K562 (cell line): ENCODE data around the gene TMCO4. TPM values are rescaled to one million over a fixed set of nuclear protein-coding genes. Genes with fewer than 3 reads are reported as not detected.

ENCODE experiments used
- ATAC-seq: fragments of 200-7000 bp; cut with Tn5 transposase; 3 replicates; pipeline ENCODE4 v1.9.1; 2020; ENCODE audit warnings: moderate library complexity
- BruUV-seq: library from RNA; stranded (reverse); fragments of 400-500 nt; replicated peaks from 2 replicates; lab custom pipeline; 2021; lab: Mats Ljungman, UMichigan
- CTCF ChIA-PET: fragments of 300-600 bp; formaldehyde crosslinking; extraction: SDS; loops from one replicate; lab custom pipeline; 2021; ENCODE audit warnings: low intra/inter-chr PET ratio; lab: Yijun Ruan, JAX
- POLR2A ChIA-PET: fragments of 300-600, 350-650 bp; sonication (Branson Sonifier 250); formaldehyde crosslinking; extraction: SDS; loops from one replicate; lab custom pipeline; 2021; ENCODE audit warnings: antibody characterized with exemption, inconsistent platforms; lab: Yijun Ruan, JAX
- DNase-seq, 4 experiments: peaks; one replicate each; pipeline versions ENCODE4 v3.0.0 to v3.0.0-alpha.2; 2011 to 2018; ENCODE audit warnings: low spot score in 3 of 4, mixed read lengths in 3 of 4; ENCODE audit errors: extremely low read depth in 1 of 4
- FAIRE-seq: peaks from 2 replicates; lab custom pipeline; 2011; peaks lifted over from hg19 to GRCh38; lab: Jason Lieb, UNC
- H2AFZ ChIP-seq: 2 replicates; pipeline ENCODE4 v1.6.0; 2011; ENCODE audit warnings: low read depth, low read length, control low read depth, inconsistent platforms
- H3K27ac ChIP-seq: fragments of 200-600 bp; 3 replicates; pipeline ENCODE4 v1.8.0; 2011; ENCODE audit warnings: low read depth, mild to moderate bottlenecking, control low read depth, inconsistent platforms, low read length, moderate library complexity, mixed read lengths; ENCODE audit errors: extremely low read depth
- H3K27me3 ChIP-seq, 2 experiments: fragments of 300-600 bp in 1 of 2; 2 replicates in 1 of 2; 3 replicates in 1 of 2; pipeline versions ENCODE4 v1.6.0 to v1.8.0; 2011; ENCODE audit warnings: inconsistent platforms in 2 of 2, low read length in 2 of 2, mild to moderate bottlenecking in 1 of 2, mixed read lengths in 1 of 2, moderate library complexity in 1 of 2; ENCODE audit not compliant: control insufficient read depth in 2 of 2, insufficient read depth in 2 of 2
- H3K36me3 ChIP-seq: fragments of 300-600 bp; 3 replicates; pipeline ENCODE4 v1.8.0; 2011; ENCODE audit warnings: mild to moderate bottlenecking, low read length, inconsistent platforms; ENCODE audit not compliant: control insufficient read depth, insufficient read depth
- H3K4me1 ChIP-seq, 2 experiments: fragments of 200-600 bp in 1 of 2; replicated peaks in 1 of 2; 2 replicates in 1 of 2; 3 replicates in 1 of 2; pipeline versions ENCODE4 v1.5.1 to v1.8.0; 2011; ENCODE audit warnings: inconsistent platforms in 2 of 2, low read length in 2 of 2, mild to moderate bottlenecking in 1 of 2, mixed read lengths in 1 of 2, moderate library complexity in 1 of 2; ENCODE audit not compliant: control insufficient read depth in 2 of 2, insufficient read depth in 2 of 2
- H3K4me2 ChIP-seq: 2 replicates; pipeline ENCODE4 v1.6.1; 2011; ENCODE audit warnings: low read length, control low read depth, inconsistent platforms, mixed read lengths; ENCODE audit not compliant: insufficient read depth
- H3K4me3 ChIP-seq: fragments of 200-600 bp; sonication (generic), shearing (Covaris generic); 2 replicates; pipeline ENCODE4 v1.5.1; 2016; ENCODE audit warnings: control low read depth, inconsistent platforms
- H3K79me2 ChIP-seq: fragments of 200-600 bp; 3 replicates; pipeline ENCODE4 v1.8.0; 2011; ENCODE audit warnings: low read length, inconsistent platforms; ENCODE audit not compliant: control insufficient read depth, insufficient read depth
- H3K9ac ChIP-seq, 2 experiments: 2 replicates each; pipeline versions ENCODE4 v1.6.0 to v1.6.1; 2011; ENCODE audit warnings: low read depth in 2 of 2, low read length in 2 of 2, control low read depth in 1 of 2, inconsistent platforms in 1 of 2, mild to moderate bottlenecking in 1 of 2, mixed read lengths in 1 of 2; ENCODE audit not compliant: insufficient read depth in 1 of 2
- H3K9me1 ChIP-seq: one replicate; pipeline ENCODE4 v1.6.0; 2011; ENCODE audit warnings: inconsistent platforms, mild to moderate bottlenecking, low read length, moderate library complexity; ENCODE audit not compliant: control insufficient read depth, insufficient read depth
- H3K9me3 ChIP-seq: replicated peaks from 2 replicates; pipeline ENCODE4 v1.5.1; 2011; ENCODE audit warnings: low read depth, low read length, inconsistent platforms; ENCODE audit not compliant: control insufficient read depth, insufficient read depth
- H4K20me1 ChIP-seq: replicated peaks from 2 replicates; pipeline ENCODE4 v1.6.1; 2011; ENCODE audit warnings: low read length, inconsistent platforms, mixed read lengths; ENCODE audit not compliant: control insufficient read depth, insufficient read depth
- BRD9 ChIP-seq: fragments of 450-650 bp; IDR thresholded peaks from 2 replicates; pipeline ENCODE4 v1.6.1; 2018; ENCODE audit warnings: low read depth; ENCODE audit not compliant: partially characterized antibody
- HNRNPH1 ChIP-seq: fragments of 200-400 bp; formaldehyde crosslinking; optimal IDR thresholded peaks from 2 replicates; pipeline ENCODE3; 2017; ENCODE audit warnings: low read depth, mild to moderate bottlenecking, low read length, moderate library complexity
- HNRNPLL ChIP-seq: fragments of 200-400 bp; formaldehyde crosslinking; IDR thresholded peaks from 2 replicates; pipeline ENCODE4 v1.6.1; 2017; ENCODE audit warnings: low read length, low read depth, mild to moderate bottlenecking; ENCODE audit not compliant: poor library complexity, severe bottlenecking
- RBM25 ChIP-seq: fragments of 200-400 bp; formaldehyde crosslinking; IDR thresholded peaks from 2 replicates; pipeline ENCODE4 v1.6.1; 2018; ENCODE audit warnings: low read length, low read depth, moderate library complexity; ENCODE audit not compliant: severe bottlenecking
- ZFP36 ChIP-seq: fragments of 150-350 bp; IDR thresholded peaks from 2 replicates; pipeline ENCODE4 v1.6.1; 2018; ENCODE audit warnings: low read length, low read depth; ENCODE audit not compliant: partially characterized antibody
- ZNF12 ChIP-seq: sonication (generic); formaldehyde crosslinking; IDR thresholded peaks from 2 replicates; pipeline ENCODE4 v1.4.0; 2020; ENCODE audit warnings: mild to moderate bottlenecking, missing genetic modification reagents
- WGBS: fragments of 100-300 bp; shearing (Covaris generic); methylation state at CpG from one replicate; pipeline ENCODE4 v1.1.6; 2016; ENCODE audit warnings: low coverage, mixed read lengths; ENCODE audit not compliant: insufficient coverage; ENCODE audit errors: missing lambda C conversion rate; 5-methylcytosine and 5-hydroxymethylcytosine counted together
- in situ Hi-C: fragments of 300-500 bp; cut with MboI; formaldehyde crosslinking; loops from 4 replicates; pipeline ENCODE4 v1.15.0; 2018; ENCODE audit warnings: inconsistent platforms, mixed read lengths
- intact Hi-C: fragments of 100-400 bp; cut with micrococcal nuclease; formaldehyde crosslinking; loops from 2 replicates; pipeline ENCODE4 v1.14.2; 2022
- polyA plus RNA-seq, 8 experiments: library from polyadenylated mRNA; depleted of rRNA in 4 of 8; stranded (reverse) in 5 of 8; unstranded in 3 of 8; fragments of >200 nt; fragmentation: Nextera tagmentation in 2 of 8; fragmentation: Illumina TruSeq in 1 of 8; extraction: Ambion mirVana in 2 of 8; extraction: Trizol in 1 of 8; gene quantifications; 2 replicates each; pipeline versions ENCODE4 v1.2.1 to v1.2.3, GENCODE V29; 2011 to 2014; ENCODE audit warnings: inconsistent platforms in 1 of 8, missing spikeins in 1 of 8
- total RNA-seq, 7 experiments: library from RNA; depleted of rRNA in 6 of 7; stranded (reverse); fragments of >200 nt in 6 of 7; fragmentation: Illumina TruSeq in 2 of 7; extraction: Trizol in 2 of 7; gene quantifications; 2 replicates each; pipeline versions ENCODE4 v1.2.1 to v1.2.3, GENCODE V29; 2011 to 2021; ENCODE audit warnings: low replicate concordance in 1 of 7

TMCO4 gene
- total and polyA plus RNA-seq, 9 of the 15 experiments (the other 6 are each of a cell fraction or from before 2014, with no cell fraction given), result 0.06 to 2.1 (median 1.2) TPM

- H3K9ac ChIP-seq, result no peak overlapping the region
- BruUV-seq, result no TSS peak
- in situ Hi-C loops, result no loop called here
- DNase-seq, result no peak
- H3K4me2 ChIP-seq, result no peak overlapping the region
- no peaks in the 10 kb centered on the region for H3K79me2 ChIP-seq
- H3K27me3 ChIP-seq, result peaks cover 7 to 41% of the 10 kb centered on the region in 2 experiments; a peak in 3 of 5 replicates
- TF ChIP-seq HNRNPLL, result no peak
- no peak for TF ChIP-seq HNRNPH1
- peak; percentile 59 for TF ChIP-seq ZFP36
- TF ChIP-seq BRD9, result peak; percentile 81
- TF ChIP-seq, all 486 proteins: peak for 2
- intact Hi-C loops, result no loop called here
- H4K20me1 ChIP-seq, result 0 out of 2 replicates have a peak, but pooled peaks cover 6% of the 10 kb centered on the region
- H3K4me1 ChIP-seq, result no peaks in the 10 kb centered on the region
- H3K27ac ChIP-seq, result no peak overlapping the region
- H3K36me3 ChIP-seq, result no peaks in the 10 kb centered on the region
- no peaks in the 10 kb centered on the region for H3K9me1 ChIP-seq
- ChIA-PET CTCF (no interaction called here), POLR2A (no interaction called here)
- FAIRE-seq (no peak), ATAC-seq (no peak)
- no peak overlapping the region for H3K4me3 ChIP-seq
- under 1% methylated on average over 9 of the region's 9 CpGs for WGBS
- no peaks in the 10 kb centered on the region for H3K9me3 ChIP-seq
- no peak overlapping the region for H2AFZ ChIP-seq
Observed at GRCh38 chr1:19685994-19686393, 113.7 kb downstream of the TMCO4 start.

GRCh38 chr1:19684677-19685076, 115.0 kb downstream of the TMCO4 start:
- no peaks in the 10 kb centered on the region for H3K79me2 ChIP-seq
- H3K27ac ChIP-seq, result no peak overlapping the region
- H3K36me3 ChIP-seq, result no peaks in the 10 kb centered on the region
- TF ChIP-seq RBM25, result peak; percentile 82
- TF ChIP-seq ZNF12 (CRISPR knock-in tag), result no peak
- TF ChIP-seq, all 486 proteins: peak for 1
- Histone ChIP-seq H2AFZ (no peak overlapping the region), H3K9me1 (no peaks in the 10 kb centered on the region), H3K4me2 (no peak overlapping the region), H3K9ac (no peak overlapping the region), H3K4me3 (no peak overlapping the region), H3K9me3 (no peaks in the 10 kb centered on the region), H3K27me3 (peaks cover 10 to 44% of the 10 kb centered on the region in 2 experiments), H4K20me1 (0 out of 2 replicates have a peak, but pooled peaks cover 10% of the 10 kb centered on the region), H3K4me1 (no peaks in the 10 kb centered on the region)
- no TSS peak for BruUV-seq
- no peak for DNase-seq
- FAIRE-seq, result no peak
- in situ Hi-C loops (no loop called here), intact Hi-C loops (no loop called here)
- 0% methylated on average over 2 of the region's 2 CpGs for WGBS
- ChIA-PET CTCF (no interaction called here), POLR2A (interaction anchor here (0.9 kb wide), 1 partner anchor 20 kb away, joined by 3 read pairs; no protein-coding TSS in a partner anchor)
- no peak for ATAC-seq
